TTC549 (cell line): ENCODE results near the gene TNFRSF21.
"Not testable (repeated sequence)": the region's sequence is repeated elsewhere in the genome, so short reads cannot be mapped to it uniquely, and the experiment has no call there.

Experiments used
- FAIRE-seq: peaks from 2 replicates; lab custom pipeline; 2012; peaks lifted over from hg19 to GRCh38; lab: Jason Lieb, UNC

The TNFRSF21 gene

DNA sequence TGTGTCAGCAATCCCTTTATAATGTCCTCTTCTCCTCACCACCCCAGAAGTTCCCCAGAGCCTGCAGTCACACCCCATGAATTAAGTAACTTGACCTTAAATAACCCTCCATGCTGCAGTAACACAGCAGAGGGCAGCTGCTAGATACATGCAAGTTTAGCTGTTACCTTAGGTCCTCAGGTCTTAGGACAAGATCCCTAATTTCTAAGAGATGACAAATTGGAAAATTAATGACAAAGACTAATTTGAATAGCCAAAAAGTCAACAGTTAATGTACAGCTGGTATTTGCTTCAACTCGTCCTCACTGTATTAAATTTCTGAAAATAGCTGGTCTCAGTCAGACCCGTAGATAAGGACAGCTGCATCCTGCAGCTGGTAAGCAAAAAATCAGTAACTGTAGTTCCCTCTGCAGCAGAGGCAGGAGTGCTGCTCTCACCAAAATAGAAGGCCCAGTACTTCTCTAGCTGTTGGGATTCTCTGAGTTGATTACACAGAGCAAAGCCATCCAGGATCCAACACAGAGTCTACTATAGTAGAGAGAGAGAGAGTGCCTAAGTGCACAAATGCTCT lies 62.4 kb downstream of the TNFRSF21 start:
- FAIRE-seq = no peak

GRCh38 chr6:47246551-47246950 lies 63.2 kb downstream of the TNFRSF21 start:
- no peak for FAIRE-seq

DNA sequence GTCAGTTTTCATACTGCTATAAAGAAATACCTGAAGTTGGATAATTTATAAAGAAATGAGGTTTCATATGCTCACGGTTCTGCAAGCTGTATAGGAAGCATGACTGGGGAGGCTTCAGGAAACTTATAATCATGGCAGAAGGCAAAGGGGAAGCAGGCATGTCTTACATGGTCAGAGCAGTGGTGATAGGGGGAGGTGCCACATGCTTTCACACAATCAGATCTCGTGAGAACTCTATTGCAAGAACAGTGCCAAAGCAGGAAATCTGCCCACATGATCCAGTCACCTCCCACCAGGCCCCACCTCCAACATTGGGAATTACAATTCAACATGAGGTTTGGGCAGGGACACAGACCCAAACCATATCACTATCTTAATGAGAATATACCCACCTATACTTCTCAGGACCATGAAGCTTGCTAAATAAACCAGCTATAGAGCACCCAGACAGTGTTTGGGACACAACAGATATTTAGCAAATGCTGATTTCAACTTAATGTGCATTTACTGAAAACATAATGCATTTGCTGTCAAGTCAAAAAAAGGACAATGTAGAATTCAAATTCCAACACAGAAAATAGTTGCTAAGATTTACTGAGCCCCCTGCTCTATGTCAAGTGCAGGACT lies 63.8 kb downstream of the TNFRSF21 start:
- no peak for FAIRE-seq

DNA sequence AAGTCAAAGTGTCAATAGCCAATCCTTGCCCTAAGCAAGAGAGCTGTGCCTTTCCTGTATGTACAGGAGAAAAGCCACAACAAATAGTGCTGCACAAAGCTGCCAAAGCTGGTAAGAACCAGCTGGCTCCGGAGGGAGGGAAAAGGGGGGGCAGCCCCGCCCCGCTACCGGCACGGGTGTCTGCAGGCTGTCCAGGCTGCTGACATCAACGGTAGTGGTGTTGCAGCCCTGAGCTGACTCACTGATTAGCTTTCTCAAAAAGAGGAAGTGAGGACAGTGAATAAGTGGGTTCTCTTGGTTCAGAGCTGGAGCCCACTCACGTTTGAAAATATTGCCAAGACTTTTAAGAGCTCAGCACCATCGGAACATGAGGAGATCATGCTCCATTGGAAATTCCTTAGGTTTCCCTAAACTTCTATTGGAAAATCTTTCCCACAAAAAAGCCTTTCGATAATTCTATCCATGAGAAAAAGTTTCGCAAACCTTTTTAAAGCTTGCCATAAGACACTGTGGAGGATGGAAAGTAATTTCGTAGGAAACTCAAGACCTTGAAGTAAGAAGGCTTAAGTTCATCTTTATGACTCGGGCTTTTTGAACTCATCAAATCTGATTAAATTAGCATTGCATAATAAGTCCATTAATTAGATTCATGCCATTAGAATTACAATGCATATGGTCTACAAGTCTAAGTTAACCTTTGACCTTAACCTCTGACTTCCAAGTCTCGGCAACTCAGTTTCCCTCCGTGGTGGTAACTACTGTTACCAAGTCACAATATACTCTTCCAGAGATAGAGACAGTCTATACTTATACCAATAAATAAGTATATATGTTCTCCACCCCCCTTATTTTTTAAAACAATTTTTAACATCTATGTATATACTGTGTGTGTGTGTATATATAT lies 67.0 kb downstream of the TNFRSF21 start:
- FAIRE-seq = no peak

DNA sequence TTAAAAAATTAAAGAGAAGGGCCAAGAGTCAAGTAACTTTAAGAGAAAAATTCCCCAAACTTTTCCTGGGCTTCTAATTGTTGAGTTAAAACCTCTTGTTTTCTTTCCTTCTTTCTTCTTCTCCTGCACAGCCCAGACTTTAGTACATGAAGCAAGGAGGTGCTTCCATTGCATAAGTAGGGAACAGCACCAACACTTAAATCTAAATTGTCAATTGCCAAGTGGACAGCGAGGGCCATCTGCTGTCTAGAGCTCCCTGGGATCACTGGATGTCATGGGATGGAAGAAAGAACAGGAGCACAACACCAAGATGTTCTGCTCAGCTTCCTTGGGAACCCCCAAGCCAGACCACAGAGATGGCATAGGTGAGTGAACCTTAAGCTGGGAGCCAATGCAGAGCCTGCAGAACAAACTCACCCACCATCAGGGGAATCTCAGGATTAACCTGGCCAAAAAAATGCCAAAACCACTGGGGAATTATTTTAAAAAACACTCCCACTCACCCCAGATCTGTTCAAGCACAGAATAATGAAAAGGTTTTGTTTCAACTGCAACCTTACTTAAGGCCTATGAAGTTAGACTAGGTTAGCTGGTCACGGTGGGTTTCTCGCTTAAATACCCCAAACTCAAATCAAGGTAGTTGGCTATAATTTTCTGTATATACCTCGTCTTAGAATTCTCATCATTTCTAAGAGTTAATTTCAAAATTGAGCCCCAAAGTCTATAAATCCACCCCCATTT lies 67.8 kb downstream of the TNFRSF21 start:
- no peak for FAIRE-seq

DNA sequence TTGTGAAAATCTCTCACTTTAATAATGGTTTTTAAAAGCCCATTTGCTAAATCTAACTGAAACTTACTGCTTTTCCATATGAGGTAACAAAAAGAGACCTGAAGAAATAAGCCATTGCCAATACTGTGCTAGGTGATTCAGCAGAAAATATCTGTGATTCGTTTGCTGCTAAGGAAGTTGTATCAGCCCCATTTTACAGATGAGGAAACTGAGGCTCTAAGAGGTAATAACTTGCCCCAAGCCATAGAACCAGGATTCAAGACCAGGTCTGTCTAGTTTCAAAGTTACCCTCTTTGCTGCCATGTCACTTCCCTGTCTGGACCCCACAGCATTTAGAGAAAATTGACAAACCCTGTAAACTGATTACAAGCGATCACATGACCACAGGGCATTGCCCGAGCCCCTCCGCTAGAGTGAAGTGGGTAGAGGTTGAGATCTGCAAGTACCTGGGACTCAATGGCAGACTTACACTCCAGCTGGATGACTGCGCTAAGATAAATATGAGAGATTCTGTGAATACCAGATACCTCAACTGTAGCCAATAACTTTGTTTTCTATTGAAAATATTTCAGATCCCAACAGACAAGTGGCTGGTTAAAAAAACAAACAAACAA lies 69.3 kb downstream of the TNFRSF21 start:
- FAIRE-seq = no peak

DNA sequence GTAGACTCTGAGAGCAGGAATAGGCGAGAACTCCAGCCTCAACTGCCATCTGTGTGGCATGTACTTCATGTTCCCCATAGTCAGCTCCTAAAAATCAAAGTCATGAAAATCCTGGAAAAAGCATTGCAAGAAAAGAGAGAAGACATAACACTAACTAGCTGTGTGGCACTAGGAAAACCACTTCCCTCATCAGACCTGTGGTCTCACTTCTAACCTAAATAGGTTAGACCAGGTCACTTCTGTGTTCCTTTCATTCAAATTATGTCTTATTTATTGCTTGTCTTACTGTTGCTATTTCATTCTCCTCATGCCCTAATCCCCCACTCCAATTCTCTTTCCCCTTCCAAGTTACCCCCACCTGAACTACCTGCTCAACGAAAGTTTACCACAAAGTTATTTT lies 70.2 kb downstream of the TNFRSF21 start:
- FAIRE-seq = no peak

DNA sequence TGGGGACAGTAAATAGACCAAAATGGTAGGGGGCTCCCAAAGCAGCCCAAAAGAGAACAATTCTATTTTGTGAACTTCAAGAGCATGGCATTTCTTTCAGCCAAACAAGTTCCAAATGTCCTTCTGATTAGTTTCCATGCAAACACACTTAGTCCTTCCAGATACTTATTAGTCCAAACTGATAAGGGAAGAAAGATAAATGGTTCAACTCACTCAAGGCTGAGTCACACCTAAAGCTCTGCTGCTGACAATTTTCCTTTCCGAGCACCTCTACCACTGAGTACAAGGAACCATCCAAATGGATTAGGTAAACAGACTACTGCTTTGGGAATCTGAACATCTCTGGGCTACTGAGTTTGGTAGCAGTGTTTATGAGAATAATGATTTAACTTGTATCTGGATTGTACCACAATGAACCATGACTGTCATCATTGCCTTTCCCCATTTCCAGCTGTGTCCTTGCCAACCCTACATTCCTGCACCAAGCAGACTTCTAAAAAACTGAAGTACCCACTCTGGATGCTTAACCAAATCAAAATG lies 71.2 kb downstream of the TNFRSF21 start:
- FAIRE-seq = no peak

DNA sequence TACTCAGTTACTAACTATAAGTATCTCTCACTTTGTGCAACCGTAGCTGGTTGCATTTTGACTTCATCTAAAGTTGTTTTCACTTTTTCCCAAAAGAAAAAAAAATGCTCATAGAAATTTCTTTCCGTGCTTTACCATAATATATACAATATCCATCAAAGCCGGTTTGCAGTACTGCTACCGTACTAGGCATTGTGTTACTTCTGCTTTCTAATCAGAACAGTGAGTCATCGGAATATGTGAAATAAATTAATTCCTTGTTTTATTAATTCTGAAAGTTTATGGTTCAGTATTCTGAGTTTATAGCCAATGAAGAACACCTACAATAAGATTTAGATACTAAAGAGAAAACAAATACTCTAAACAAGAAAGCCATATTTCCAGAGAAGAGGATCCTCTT lies 72.5 kb downstream of the TNFRSF21 start:
- FAIRE-seq = no peak

DNA sequence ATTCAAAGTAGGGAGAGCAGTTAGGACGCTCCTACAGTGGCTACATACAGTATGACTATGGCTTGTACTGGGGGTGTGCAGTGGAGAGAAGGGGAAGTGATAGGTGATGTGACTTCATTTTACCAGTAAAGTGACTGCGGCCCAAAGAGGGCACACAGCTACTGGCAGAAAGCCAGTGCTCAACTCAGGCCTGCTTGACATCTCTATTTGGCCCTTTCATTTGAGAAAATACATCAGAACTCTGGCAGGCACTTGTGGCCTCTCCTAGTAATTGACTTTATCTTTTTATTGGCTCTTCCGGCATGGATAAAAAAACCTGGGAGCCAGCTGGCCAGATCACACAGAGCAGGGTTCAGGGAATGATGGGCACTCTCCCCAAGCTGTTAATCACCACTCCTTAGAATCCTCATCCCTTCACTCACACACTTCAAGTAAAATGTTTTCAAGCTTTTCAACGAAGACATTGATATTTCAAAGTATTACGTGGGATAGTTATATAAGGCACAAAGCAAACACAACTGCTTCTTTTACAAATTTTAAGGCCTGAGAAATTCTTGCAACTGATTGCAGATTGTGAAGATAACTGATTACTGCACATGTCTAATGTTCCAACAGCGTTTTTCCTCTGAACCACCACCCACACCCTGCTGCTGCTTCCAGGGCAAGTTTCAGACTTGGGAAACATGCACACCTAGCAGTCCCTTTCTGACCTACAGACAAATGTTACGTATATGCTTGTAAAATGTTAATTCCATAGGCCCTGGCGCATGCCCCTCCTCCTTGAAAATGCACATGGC lies 73.5 kb downstream of the TNFRSF21 start:
- no peak for FAIRE-seq

DNA sequence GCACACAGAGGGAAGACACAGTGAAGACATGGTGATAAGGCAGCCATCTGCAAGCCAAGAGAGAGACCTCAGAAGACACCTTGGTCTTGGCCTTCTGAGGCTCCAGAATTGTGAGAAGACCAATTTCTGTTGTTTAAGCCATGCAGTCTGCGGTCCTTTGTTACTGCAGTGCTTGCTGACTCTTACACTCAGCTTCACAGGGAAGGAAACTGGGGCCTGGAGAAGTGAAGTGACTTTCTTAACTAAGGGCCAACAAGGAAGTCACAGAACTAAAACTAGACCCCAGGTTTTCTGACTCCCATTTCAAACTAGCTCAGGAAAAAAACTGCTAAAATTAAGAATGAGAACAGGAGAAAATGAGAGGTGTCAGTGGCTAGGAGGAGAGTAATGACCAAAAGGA lies 74.3 kb downstream of the TNFRSF21 start:
- FAIRE-seq = no peak

GRCh38 chr6:47234266-47234933 lies 75.3 kb downstream of the TNFRSF21 start:
- FAIRE-seq = no peak

- no peak for FAIRE-seq
Observed at GRCh38 chr6:47231151-47231550, 78.6 kb downstream of the TNFRSF21 start.

GRCh38 chr6:47230579-47230978 lies 79.1 kb downstream of the TNFRSF21 start:
- FAIRE-seq = no peak

DNA sequence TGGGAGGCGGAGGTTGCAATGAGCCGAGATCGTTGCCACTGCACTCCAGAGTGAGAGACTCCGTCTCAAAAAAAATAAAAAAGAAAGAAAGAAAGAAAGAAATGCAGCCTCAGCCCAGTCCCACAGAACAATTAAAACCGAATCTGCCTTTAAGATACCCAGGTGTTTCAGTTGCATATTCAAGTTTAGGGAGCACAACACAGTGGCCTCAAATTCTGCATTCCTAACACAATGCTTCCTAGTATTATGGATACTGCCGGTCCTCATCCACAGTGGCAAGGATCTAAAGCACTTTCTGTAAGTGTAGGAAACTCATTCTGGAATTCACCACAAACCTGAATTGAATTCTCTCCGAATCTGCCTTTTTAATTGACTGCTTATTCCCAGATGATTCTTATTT lies 80.5 kb downstream of the TNFRSF21 start:
- no peak for FAIRE-seq

- not testable (repeated sequence) for FAIRE-seq
Observed at GRCh38 chr6:47228093-47228492, 81.6 kb downstream of the TNFRSF21 start.

GRCh38 chr6:47223251-47223650 lies 86.5 kb downstream of the TNFRSF21 start:
- not testable (repeated sequence) for FAIRE-seq

DNA sequence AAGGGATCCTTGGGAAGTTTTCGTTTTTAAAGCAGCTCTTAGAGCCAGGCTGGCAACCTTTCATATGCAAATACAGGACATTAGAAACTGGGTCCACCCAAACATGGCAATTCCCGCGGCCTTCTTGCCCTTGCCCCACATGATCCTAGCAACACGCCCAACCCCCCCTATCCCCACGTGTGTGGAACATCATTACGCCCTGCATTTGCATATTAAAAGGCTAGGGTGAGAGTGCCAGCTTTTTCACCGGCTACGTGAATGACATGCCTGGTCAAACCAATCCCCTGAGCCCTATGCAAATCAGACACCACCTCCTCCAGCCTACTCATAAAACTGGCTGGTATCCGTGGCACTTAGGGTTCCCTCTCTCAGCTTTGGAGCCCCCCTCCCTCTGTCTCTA lies 88.1 kb downstream of the TNFRSF21 start:
- FAIRE-seq = no peak

DNA sequence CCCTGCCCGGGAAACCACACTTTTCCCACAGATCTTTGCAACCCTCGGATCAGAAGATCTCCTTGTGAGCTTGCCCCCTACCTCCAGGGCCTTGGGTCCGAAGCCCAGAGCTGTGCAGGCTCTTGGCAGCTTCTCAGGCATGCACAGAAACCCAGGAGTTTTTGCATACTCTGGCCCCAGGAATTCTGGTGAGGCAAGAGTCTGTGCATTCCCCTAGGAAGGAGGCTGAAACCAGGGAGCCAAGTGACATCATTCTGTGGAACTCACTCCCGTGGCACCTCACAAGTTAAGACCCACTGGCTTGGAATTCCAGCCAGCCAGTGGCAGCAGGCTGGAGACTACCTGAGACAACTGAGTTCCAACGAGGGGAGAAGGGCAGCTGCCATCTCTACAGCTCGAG lies 100.1 kb downstream of the TNFRSF21 start:
- FAIRE-seq = no peak

- FAIRE-seq = no peak
Observed at GRCh38 chr6:47207261-47207660, 102.4 kb downstream of the TNFRSF21 start.

DNA sequence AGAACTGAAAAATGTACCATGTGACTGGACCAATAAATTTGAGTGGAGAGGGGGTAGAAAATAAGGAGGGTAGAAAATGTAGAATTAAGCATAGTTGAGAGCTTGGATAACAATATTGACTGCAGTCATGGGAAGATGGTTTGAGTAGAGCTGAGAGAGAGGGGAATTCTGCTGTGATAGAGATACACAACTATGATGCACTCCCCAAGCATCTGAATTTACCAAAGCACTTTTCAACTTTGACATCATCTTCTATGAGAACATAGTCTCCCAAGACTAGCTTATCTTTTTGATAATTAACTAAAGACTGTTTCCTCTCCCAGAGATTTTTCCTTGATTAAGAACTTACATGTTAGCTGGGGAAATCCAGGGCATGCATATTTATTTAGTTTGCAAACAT lies 103.1 kb downstream of the TNFRSF21 start:
- no peak for FAIRE-seq
